GM21576 (cell line): ENCODE measurements around the gene ATP6V1B1.
"Not testable (repeated sequence)": the region's sequence is repeated elsewhere in the genome, so short reads cannot be mapped to it uniquely, and the experiment has no call there.

Experiments used
- ATAC-seq: cut with Tn5 transposase; IDR thresholded peaks from one replicate; pipeline ENCODE4 v1.9.1; 2021; ENCODE audit warnings: mild to moderate bottlenecking, moderate library complexity; ENCODE audit not compliant: unreplicated experiment

The ATP6V1B1 gene

GRCh38 chr2:71004857-71005256, 69.2 kb downstream of the ATP6V1B1 start:
- no peak for ATAC-seq

- ATAC-seq = no peak
Measured at GRCh38 chr2:71005271-71006202, 69.8 kb downstream of the ATP6V1B1 start.

- no peak for ATAC-seq
Measured at GRCh38 chr2:71006323-71006722, 70.6 kb downstream of the ATP6V1B1 start.

- ATAC-seq = no peak
Measured at GRCh38 chr2:71006955-71007799, 71.5 kb downstream of the ATP6V1B1 start.

- no peak for ATAC-seq
Measured at GRCh38 chr2:71008342-71008741, 72.6 kb downstream of the ATP6V1B1 start.

GRCh38 chr2:71011786-71012185, 76.1 kb downstream of the ATP6V1B1 start:
- ATAC-seq = not testable (repeated sequence)
